Raji (cell line): Measurements from ENCODE around the gene OR2V1.

Experiments
- POLR2A ChIP-seq: IDR thresholded peaks from 2 replicates; pipeline ENCODE4 v1.6.1; 2011; ENCODE audit warnings: low read depth, low read length, control low read depth; ENCODE audit not compliant: insufficient read depth

OR2V1 gene

DNA sequence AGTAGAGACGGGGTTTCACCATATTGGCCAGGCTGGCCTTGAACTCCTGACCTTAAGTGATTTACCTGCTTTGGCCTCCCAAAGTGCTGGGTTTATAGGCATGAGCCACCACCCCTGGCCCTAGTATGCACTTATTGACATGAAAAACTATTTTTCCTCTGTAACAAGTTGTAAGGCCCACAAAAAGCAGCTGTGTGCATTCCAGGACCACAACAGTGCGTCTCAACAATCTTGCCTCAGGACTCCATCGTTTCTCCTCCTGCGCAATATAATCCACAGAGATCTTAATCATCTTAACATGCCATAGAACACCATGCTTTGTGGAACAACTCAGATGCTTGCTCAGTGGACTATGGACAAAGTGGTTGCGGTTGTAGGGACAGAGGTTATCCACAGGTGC, 10.2 kb downstream of the OR2V1 start:
- no peak for TF ChIP-seq POLR2A

DNA sequence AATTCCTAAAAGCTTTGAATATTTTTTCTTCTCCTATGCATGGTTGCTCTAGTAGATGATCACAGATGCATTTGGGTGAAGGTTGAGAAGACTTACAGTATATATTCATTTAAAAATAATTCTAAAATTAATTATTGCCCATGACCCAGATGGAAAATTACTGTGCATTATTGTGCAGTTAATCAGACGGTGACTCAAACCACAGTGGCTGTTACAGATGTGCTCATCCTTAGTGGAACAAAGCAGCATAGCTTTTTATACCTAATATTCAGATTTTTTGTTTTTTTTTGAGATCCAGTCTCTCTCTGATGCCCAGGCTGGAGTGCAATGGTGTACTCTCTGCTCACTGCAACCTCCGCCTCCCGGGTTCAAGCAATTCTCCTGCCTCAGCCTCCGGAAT, 10.7 kb downstream of the OR2V1 start:
- no peak for TF ChIP-seq POLR2A

DNA sequence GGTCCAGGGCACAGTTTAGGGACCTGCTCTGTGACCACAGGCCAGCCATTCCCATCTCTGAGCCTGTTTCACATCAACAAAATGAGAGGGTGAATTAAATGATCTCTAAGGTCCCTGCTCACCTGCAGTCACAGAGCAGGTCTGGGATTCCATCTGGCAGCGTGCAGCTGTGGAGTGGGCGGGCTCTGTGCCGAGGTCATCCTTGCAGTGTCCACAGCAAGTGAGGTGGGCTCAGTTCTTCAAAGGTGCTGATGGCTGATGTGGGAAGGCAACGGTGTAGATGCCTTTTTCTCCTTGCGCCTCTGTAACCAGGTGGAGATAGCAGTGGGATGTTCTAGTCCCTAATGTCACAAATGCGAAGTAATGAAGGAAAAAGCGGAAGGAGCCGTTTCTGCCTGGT, 11.9 kb downstream of the OR2V1 start:
- TF ChIP-seq POLR2A = no peak

DNA sequence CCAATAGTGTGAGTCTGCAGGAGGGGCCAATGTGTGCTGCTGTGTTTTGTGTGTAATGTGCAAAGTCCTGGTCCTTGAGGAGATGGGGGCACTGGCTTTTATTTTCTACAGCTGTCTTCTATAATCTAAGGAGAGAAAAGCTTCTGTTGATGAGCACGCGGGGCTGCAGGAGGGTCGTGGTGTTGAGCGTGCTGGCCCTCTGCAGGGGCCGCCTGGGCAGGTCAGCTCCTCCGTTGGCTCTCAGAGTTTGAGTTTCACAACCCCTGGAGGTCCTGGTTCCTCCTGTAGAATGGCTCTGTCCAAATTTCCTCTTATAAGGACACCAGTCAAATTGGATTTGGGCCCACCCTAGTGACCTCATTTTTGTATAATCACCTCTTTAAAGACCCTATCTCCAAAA, 12.6 kb downstream of the OR2V1 start:
- TF ChIP-seq POLR2A = no peak

DNA sequence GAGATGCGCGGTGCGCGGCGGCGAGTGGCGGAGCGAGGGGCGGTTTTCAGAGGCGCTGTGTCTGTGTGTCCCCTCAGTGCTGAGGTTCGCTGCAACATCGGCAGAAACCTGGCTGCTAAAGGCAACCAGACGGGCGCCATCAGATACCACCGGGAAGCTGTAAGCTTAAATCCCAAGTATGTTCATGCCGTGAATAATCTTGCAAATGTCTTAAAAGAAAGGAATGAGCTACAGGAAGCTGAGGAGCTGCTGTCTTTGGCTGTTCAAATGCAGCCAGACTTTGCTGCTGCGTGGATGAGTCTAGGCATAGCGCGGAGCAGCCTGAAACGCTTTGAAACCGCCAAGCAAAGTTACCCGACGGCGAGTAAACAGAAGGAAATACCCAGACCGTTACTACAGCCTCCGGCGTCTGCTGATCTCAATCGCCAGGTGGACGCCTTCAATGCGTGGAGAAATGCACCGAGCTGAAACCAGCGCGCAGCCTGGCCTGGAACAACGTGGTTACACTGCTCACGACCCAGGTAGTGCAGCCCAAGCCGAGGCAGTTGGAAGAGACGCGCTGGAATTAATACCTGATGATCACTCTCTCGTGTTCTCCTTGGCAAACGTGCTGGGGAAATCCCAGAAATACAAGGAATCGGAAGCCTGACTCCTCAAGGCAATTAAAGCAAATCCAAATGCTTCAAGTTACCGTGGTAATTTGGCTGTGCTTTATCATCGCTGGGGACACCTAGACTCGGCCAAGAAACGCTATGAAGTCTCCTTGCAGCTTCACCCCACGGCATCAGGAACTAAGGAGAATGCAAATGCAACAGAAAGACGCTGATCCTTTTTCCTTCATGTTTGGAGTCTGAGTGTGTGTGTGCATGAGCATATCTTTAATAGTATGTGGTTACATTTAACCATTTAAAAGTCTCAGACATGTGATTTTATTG, 15.9 kb downstream of the OR2V1 start:
- TF ChIP-seq POLR2A = no peak

DNA sequence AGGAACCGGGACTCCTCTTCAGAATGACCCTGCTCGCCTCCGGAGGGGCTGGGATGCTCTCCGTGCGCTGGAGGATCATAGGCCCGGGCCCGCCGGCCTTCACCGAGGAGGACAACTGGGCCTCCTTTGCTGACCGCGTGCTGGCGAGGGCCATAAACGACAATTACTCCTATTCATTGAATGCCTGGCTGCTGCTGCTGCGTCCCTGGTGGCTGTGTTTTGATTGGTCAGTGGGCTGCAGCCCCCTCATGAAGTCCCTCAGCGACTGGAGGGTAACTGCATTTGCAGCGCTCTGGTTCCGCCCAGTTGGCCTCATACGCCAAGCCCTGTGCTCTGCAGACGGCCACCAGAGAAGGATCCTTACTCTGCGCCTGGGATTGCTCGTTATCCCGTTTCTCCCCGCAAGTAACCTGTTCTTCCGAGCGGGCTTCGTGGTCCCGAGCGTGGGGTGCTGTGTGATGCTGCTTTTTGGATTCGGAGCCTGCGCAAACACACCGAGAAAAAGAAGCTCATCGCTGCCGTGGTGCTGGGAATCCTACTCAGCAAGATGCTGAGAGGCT, 16.6 kb downstream of the OR2V1 start:
- TF ChIP-seq POLR2A = no peak

DNA sequence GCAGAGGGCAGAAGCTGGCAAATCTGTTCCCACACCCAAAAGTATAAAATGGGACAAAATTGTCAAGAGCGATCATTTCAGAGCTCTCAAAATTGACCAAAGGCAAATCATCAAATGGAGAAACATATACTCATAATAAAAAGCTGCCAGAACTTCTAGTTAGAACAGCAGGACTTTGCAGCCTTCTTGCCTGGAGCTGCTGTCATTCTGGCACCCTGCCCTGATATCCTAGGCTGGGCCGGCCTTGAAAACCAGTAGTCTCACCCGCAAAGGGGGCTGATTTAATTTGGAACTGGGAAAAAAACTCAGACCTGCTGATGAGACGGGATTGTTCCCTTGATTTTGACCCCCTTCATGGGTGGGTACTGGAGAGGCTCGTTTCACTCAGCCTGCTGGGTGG, 18.5 kb downstream of the OR2V1 start:
- TF ChIP-seq POLR2A = no peak

DNA sequence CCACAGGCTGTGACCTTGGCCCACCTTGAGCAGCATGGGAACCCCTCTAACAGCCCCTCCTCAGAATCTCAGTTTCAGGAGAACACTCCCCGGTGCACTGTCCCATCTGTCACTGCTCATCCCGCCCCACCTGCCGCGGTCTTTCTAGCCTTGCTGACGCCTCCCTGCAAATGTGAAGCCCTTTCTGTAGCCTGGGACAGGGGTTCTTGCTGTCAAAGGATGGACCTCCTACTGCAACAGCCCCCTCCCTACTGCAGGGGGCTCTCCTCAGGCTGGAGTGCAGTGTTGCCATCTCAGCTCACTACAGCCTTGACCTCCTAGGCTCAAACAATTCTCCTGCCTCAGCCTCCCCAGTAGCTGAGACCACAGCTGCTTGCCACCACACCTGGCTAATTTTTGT, 20.0 kb downstream of the OR2V1 start:
- TF ChIP-seq POLR2A = no peak

DNA sequence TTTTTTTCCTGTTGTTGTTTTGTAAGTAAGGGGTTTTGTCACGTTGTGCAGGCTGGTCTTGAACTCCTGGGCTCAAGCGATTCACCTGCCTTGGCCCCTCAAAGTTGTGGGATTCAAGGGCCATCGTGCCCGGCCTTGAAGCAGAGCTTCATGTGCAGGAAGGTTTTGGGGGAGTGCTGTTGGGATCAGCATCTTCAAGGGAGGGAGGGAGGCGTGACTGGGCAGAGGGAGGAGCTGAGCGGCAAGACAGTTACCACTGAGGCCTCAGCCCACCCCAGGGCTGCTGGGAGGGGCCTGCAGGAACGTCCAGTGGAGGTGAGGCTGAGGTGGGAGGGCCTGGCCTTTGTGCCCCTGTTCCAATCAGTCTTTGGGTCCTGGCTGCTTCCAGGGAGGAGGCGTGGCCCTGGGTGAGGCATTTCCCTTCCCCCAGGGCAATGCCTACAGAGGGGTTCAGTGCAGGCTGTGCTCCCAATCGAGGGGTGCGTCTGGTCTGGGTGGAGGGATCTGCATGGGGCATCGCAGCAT, 21.4 kb downstream of the OR2V1 start:
- TF ChIP-seq POLR2A = no peak

DNA sequence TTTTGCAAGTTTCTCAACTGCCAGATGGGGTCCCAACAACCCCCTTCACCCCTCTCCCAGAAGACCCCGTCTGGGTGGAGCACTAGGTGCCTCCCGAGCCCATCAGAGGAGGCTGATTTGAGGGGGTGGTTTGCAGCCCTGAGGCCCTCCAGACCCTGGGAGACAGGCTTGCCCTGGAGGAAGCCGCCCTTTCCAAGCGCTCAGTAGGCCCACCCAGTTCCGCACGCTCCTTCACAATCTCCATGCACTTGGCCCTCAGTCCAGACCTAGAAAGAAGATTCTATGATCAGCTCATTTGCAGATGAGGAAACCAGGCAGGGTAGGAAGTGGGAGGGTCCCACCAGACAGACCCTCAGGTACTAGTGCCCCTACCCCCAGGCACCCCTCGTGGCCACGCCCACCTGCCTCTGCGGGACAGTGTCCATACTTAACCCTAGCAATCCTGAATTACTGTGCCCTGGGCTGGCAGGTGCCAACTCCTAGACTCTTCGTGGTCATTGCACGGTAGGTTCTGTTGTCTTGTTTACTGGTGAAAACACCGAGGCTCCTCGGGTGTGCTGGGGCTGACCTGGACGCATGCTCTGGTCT, 22.3 kb downstream of the OR2V1 start:
- TF ChIP-seq POLR2A = no peak

DNA sequence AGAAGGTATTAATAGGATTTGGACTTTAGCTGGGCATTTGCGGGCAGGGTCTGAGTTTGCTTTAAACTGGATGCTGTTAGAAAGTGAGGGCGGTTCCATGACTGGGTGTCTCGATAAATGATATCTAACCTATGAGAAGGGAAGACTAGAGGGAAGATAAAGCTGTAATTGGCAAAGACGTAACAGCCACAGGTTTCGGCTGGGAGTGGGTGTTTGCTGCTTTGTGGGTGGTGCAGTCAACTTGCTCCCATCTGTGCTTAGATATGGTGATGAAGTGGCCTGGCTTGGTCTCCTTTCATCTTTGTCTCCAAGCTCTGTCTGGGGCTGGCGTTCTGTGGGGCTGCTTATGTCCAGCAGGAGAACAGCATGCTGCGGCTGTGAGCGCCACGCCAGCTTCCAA, 23.3 kb downstream of the OR2V1 start:
- TF ChIP-seq POLR2A = no peak

DNA sequence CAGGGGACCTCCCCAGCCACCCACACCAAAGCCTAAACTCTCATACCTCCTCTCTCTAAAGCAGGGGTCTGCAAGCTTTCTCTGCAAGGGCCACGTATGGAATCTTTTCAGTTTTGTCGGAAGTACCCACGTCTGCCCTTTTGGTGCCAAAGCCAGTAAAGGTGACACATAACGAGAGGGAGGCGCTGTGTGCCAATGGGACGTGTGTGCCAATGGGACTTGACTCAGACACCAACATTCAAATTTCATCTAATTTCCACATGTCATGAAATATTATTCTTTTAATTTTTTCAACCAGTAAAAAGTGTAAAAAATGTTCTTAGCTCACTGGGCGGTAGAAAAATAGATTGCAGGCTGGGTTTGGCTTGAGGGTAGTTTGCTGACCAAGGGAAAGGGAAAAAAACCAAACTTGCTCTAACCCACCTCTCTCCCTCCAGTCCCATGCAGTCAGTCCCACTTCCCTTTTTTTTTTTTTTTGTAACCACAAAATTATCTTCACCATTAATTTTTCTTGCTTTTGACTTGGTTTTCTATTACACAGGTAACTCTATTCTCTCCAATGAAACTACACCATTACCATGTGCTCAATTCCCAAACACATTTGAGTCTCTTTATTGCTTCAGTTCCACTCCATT, 25.5 kb downstream of the OR2V1 start:
- TF ChIP-seq POLR2A = no peak

DNA sequence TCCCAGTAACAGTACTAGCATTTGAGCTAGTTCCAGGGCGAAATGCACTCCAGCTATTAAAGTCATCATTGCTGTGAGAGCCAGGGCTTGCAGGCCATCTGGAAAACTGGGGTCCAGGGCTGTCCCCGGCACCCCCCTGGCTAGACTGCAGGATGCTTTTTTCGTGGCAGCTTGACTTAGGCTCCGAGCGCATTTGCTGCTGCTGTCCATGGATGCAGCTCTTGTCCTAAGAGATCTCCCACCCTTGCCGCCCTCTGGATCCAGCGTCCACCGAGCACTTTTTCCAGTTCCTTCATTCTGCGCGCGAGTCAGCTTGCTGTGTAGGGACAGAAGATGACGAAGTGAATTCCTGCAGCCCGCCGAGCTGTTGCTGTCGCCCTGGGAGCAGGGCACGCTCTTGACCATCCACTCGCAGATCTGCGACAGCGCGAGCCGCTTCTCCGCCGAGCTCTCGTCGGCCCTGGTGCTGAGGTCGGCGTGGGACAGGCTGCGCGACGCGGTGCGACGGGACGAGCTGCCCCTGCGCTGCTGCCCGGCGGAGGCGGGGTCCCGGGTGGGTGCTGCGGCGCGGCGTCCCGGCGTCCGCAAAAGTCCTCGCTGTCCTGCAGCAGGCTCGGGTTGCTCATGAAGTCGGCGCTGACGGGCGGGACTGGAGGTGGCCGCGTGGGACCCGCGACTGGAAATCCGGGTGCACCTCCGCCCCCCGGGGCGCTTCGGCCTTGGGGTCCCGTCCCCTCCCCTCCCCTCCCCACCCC, 30.7 kb downstream of the OR2V1 start:
- no peak for TF ChIP-seq POLR2A

DNA sequence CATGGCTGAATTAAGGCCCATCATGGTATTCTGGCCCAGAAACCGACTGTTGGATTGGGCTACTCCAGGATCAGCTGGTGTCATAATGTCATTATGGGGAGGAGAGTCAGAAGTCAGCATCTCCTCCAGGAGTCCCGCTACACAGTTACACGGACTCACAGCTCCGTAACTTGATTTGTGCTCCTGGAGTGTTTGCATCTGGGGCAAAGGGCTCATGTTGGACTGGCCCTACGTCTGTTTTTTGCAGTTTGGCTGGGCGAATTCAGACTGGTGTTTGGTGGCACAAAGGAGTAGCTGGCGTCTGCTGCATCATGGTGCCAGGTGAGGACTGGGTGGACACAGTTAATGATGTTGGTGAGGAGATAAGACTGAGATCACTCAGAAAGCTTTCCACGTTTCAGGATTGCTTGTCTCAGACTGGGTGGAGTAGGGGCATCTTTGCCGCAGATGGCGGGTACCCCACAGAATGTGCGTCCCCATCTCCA, 31.3 kb downstream of the OR2V1 start:
- TF ChIP-seq POLR2A = no peak

DNA sequence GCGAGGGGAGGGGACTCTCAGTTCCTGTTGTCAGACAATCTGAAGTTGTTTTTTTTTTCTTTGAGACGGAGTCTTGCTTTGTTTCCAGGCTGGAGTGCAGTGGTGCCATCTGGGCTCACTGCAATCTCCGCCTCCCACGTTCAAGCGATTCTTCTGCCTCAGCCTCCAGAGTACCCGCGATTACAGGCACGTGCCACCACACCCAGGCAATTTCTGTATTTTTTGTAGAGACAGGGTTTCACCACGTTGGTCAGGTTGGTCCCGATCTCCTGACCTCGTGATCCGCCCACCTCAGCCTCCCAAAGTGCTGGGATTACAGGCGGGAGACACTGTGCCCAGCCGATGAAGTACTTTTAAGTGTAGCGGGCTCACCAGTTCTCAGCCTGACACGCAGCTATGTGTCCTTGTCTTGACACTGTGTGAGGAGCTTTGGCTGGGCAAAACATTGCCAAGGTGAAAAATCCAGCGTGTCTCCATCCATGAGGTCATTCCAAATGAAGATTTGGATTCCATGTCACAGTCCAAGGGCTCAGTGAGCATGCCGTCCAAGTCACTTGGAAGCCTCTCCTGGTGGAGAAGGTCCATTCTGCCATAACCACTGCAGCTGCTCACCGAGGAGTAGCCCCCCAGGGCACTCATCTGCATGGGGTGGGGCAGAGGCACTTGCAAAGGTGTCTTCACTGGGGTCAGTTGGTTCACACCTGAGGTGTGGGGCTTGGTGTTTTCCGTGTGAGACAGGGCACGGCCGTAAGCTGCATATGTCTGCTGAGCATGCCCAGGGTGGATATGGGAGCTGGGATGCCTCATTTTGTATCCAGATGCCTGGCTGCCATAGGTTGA, 32.0 kb downstream of the OR2V1 start:
- TF ChIP-seq POLR2A = no peak
